DND-41 (cell line): ENCODE results near the gene SLC27A3.

ENCODE experiments used
- ATAC-seq: fragments of 200-7000 bp; cut with Tn5 transposase; 3 replicates; pipeline ENCODE4 v1.9.1; 2021; ENCODE audit warnings: low read depth; ENCODE audit not compliant: insufficient read depth
- DNase-seq: peaks from one replicate; pipeline ENCODE4 v3.0.0-alpha.2; 2020
- H2AFZ ChIP-seq: 2 replicates; pipeline ENCODE4 v1.6.0; 2012; ENCODE audit warnings: low read depth, low read length
- H3K27ac ChIP-seq: 2 replicates; pipeline ENCODE4 v1.5.1; 2012; ENCODE audit warnings: low read length, inconsistent platforms
- H3K27me3 ChIP-seq: fragments of 200-600 bp; sonication (generic); 2 replicates; pipeline ENCODE4 v1.6.0; 2012; ENCODE audit warnings: low read length, mild to moderate bottlenecking, inconsistent platforms; ENCODE audit not compliant: insufficient read depth, poor library complexity
- H3K36me3 ChIP-seq: 2 replicates; pipeline ENCODE4 v1.5.1; 2012; ENCODE audit warnings: low read length, inconsistent platforms; ENCODE audit not compliant: insufficient read depth
- H3K4me1 ChIP-seq: 2 replicates; pipeline ENCODE4 v1.5.1; 2012; ENCODE audit warnings: mild to moderate bottlenecking, low read length; ENCODE audit not compliant: insufficient read depth
- H3K4me2 ChIP-seq: 2 replicates; pipeline ENCODE4 v1.6.0; 2012; ENCODE audit warnings: mild to moderate bottlenecking, moderate library complexity, low read length, inconsistent platforms; ENCODE audit not compliant: insufficient read depth
- H3K4me3 ChIP-seq, 2 experiments: fragments of 200-600 bp in 1 of 2; shearing (Covaris generic) in 1 of 2; 2 replicates each; pipeline ENCODE4 v1.5.1; 2012 to 2016; ENCODE audit warnings: inconsistent platforms in 2 of 2, low read length in 2 of 2, mild to moderate bottlenecking in 2 of 2, low read depth in 1 of 2, moderate library complexity in 1 of 2
- H3K79me2 ChIP-seq: 2 replicates; pipeline ENCODE4 v1.6.0; 2012; ENCODE audit warnings: low read length, inconsistent platforms; ENCODE audit not compliant: insufficient read depth
- H3K9ac ChIP-seq: 2 replicates; pipeline ENCODE4 v1.6.0; 2012; ENCODE audit warnings: low read depth, mild to moderate bottlenecking, inconsistent platforms, low read length, moderate library complexity
- H3K9me3 ChIP-seq: 2 replicates; pipeline ENCODE4 v1.5.1; 2012; ENCODE audit warnings: low read length, moderate library complexity, mild to moderate bottlenecking, inconsistent platforms; ENCODE audit not compliant: insufficient read depth, severe bottlenecking
- H4K20me1 ChIP-seq: 2 replicates; pipeline ENCODE4 v1.6.0; 2012; ENCODE audit warnings: low read length; ENCODE audit not compliant: insufficient read depth
- EZH2 ChIP-seq: IDR thresholded peaks from 3 replicates; pipeline ENCODE4 v1.6.1; 2012; ENCODE audit warnings: borderline replicate concordance, low read depth, mild to moderate bottlenecking, moderate library complexity, low read length, inconsistent platforms; ENCODE audit not compliant: severe bottlenecking
- TF ChIP-seq, protein P1 (sequence below): IDR thresholded peaks from 2 replicates; pipeline ENCODE4 v1.5.1; 2012; ENCODE audit warnings: borderline replicate concordance, low read length, moderate library complexity, mild to moderate bottlenecking; ENCODE audit not compliant: poor library complexity, severe bottlenecking; ENCODE audit errors: extremely low read depth

The SLC27A3 gene

DNA sequence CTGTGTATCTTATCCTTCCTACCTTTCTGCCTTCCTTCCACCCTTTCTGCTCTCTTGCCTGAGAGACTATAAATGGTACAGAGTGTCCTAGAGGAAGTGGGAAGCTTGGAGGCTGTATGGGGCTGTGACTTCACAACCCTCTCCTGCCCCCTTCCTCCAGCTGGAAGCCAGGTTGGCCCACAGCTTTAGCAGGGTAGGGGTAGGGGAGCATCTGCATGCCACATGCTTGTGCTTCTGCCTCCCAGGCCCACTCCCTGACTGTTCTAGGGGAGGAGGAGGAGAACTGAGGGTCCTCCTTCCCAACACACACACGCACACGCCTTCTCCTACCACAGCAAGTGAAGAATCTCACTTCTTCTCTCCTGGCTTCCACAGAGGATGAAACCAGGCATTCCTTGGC lies 3.9 kb upstream of the SLC27A3 start:
- Histone ChIP-seq H3K27me3 (no peaks in the 10 kb centered on the region), H3K79me2 (no peaks in the 10 kb centered on the region), H3K36me3 (peaks cover 77% of the 10 kb centered on the region), H3K27ac (no peak overlapping the region), H3K4me3 (no peak overlapping the region), H3K9me3 (no peaks in the 10 kb centered on the region), H3K9ac (no peak overlapping the region), H3K4me2 (no peak overlapping the region), H2AFZ (no peak overlapping the region), H4K20me1 (peaks cover 5% of the 10 kb centered on the region; the same call in 1 of the 2 replicates), H3K4me1 (no peaks in the 10 kb centered on the region)
- DNase-seq = no peak
- no peak for TF ChIP-seq EZH2
- TF ChIP-seq, protein P1, sequence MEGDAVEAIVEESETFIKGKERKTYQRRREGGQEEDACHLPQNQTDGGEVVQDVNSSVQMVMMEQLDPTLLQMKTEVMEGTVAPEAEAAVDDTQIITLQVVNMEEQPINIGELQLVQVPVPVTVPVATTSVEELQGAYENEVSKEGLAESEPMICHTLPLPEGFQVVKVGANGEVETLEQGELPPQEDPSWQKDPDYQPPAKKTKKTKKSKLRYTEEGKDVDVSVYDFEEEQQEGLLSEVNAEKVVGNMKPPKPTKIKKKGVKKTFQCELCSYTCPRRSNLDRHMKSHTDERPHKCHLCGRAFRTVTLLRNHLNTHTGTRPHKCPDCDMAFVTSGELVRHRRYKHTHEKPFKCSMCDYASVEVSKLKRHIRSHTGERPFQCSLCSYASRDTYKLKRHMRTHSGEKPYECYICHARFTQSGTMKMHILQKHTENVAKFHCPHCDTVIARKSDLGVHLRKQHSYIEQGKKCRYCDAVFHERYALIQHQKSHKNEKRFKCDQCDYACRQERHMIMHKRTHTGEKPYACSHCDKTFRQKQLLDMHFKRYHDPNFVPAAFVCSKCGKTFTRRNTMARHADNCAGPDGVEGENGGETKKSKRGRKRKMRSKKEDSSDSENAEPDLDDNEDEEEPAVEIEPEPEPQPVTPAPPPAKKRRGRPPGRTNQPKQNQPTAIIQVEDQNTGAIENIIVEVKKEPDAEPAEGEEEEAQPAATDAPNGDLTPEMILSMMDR = no peak
- ATAC-seq = no peak

DNA sequence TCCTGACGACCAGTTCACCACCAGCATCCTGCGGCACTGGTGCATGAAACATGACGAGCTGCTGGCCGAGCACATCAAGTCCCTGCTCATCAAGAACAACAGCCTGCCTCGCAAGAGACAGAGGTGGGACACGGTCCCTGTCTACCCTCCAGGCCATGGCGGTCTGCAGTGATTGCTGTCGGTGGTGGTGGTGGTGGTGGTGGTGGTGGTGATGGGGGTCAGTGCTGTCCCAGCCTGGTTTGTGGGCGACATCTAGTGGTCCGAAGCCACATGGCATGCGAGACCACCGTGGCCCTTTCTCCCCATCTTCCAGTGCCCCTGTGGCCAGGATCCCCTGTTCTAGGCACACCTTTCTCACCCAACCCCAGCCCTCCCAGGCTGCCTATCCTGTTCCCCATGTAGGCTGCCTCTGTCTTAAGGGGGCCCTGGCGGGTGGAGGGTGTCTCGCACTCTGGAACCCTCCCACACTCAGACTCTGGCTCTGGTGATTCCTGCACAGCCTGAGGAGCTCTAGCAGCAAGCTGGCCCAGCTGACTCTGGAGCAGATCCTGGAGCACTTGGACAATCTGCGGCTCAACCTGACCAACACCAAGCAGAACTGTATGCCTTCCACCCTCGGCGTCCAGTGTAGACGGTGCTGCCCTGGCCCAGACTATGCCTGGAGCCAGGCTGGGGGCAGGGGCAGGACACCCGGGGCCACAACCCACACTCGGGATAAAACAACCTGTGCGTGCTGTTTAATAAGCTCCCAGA lies 3.2 kb upstream of the SLC27A3 start:
- Histone ChIP-seq H3K79me2 (no peaks in the 10 kb centered on the region), H3K4me2 (no peak overlapping the region), H3K4me1 (no peaks in the 10 kb centered on the region), H3K27me3 (no peaks in the 10 kb centered on the region), H3K4me3 (no peak overlapping the region), H3K27ac (no peak overlapping the region), H4K20me1 (peaks cover 5% of the 10 kb centered on the region; the same call in 1 of the 2 replicates), H2AFZ (no peak overlapping the region), H3K36me3 (peaks cover 73% of the 10 kb centered on the region), H3K9ac (no peak overlapping the region), H3K9me3 (no peaks in the 10 kb centered on the region)
- DNase-seq = no peak
- ATAC-seq = 0 out of 3 replicates have a peak, but pooled peaks have one; percentile 37
- TF ChIP-seq, protein P1 = peak; percentile 64
- no peak for TF ChIP-seq EZH2

DNA sequence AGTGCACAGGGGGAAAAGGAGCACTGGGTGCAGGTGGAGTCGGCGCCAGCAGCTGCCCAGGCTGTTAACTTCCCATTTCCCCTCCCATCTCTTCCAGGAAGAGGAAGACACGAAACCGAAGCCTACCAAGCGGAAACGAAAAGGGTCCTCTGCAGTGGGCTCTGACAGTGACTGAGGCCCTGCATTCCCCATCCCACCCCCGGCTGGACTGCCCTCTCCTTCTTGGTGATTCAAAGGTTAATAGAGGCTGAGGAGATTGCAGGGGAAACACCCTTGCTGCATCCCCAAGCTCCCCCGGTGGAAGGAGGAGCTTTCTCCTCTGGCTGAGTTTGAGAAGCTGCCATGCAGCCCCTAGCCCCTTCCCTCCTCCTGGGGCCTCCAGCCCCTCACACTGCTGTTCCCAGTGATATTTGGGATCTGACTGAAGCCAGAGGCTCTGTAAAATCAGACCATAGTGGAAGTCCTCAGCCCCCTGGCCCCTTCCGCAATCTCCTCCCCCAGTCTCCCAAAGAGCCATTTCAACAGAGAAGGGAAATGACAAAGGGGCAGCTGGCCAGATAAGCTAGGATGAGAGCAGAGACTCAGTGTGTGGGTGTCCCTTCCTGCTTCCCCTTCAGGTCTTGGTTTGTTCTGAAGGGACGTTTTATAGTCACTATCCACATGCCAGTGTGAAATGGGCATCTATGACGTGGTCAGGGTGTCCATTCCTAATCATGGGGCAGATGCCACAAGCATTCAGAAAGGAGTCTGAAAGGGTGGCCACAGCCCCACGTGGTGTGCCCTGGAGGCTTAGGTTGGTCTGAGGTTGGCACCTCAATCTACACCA lies 1.9 kb upstream of the SLC27A3 start:
- Histone ChIP-seq H3K36me3 (peaks cover 60% of the 10 kb centered on the region), H3K9me3 (no peaks in the 10 kb centered on the region), H3K4me3 (no peak overlapping the region), H2AFZ (no peak overlapping the region), H3K4me1 (no peaks in the 10 kb centered on the region), H3K4me2 (no peak overlapping the region), H3K27ac (no peak overlapping the region), H3K9ac (no peak overlapping the region), H4K20me1 (peaks cover 5% of the 10 kb centered on the region; the same call in 1 of the 2 replicates), H3K27me3 (no peaks in the 10 kb centered on the region), H3K79me2 (no peaks in the 10 kb centered on the region)
- DNase-seq (no peak), ATAC-seq (no peak)
- TF ChIP-seq EZH2 = no peak
- TF ChIP-seq, protein P1 = no peak
